Measurements from ENCODE around the gene MUC6. TPM values are rescaled to one million over a fixed set of nuclear protein-coding genes. Genes with fewer than 3 reads are reported as not detected.

The MUC6 gene
- total RNA-seq, 1 experiment from 2014 or later: not detected

GRCh38 chr11:1003159-1003558 is 33.4 kb downstream of the MUC6 start:
- Histone ChIP-seq H4K5ac (ENCODE audit: insufficient read length, low read depth, low read length) (no peak overlapping the region), H2BK5ac (ENCODE audit: insufficient read length, low read length) (no peak overlapping the region), H3K56ac (ENCODE audit: insufficient read length, low read depth, low read length) (no peak overlapping the region), H2BK15ac (ENCODE audit: low read depth, low read length) (no peak overlapping the region), H2AK5ac (ENCODE audit: insufficient read length, low read length) (no peak overlapping the region), H3K23me2 (ENCODE audit: insufficient read length, low read depth, low read length, poor library complexity, severe bottlenecking) (no peaks in the 10 kb centered on the region), H2BK20ac (ENCODE audit: low read depth, low read length, poor library complexity, severe bottlenecking) (no peak overlapping the region), H2BK120ac (ENCODE audit: low read depth, low read length, poor library complexity, severe bottlenecking) (no peak overlapping the region), H4K8ac (replicated peaks; ENCODE audit: insufficient read length, low read depth, low read length) (no peak overlapping the region), H3K4me1 (ENCODE audit: insufficient read depth, low read length) (no peaks in the 10 kb centered on the region), H3T11ph (ENCODE audit: low read length) (no peak overlapping the region), H2AFZ (ENCODE audit: low read length) (no peak overlapping the region), H3K27me3 (ENCODE audit: insufficient read depth, low read length) (no peaks in the 10 kb centered on the region), H3K79me1 (ENCODE audit: insufficient read depth, low read depth, low read length, poor library complexity, severe bottlenecking) (no peaks in the 10 kb centered on the region), H3K79me2 (ENCODE audit: insufficient read depth, low read length) (no peaks in the 10 kb centered on the region), H3K9me3 (ENCODE audit: control insufficient read depth, low read depth, low read length) (no peaks in the 10 kb centered on the region), H4K91ac (ENCODE audit: insufficient read length, low read depth, low read length) (no peak overlapping the region), H3K14ac (ENCODE audit: insufficient read depth, low read length) (no peak overlapping the region), H3K4me2 (ENCODE audit: insufficient read depth, insufficient read length, low read length) (no peak overlapping the region), H3K18ac (ENCODE audit: insufficient read length, low read depth, low read length) (no peak overlapping the region), H3K4ac (ENCODE audit: low read depth, low read length) (no peak overlapping the region), H3K9ac (ENCODE audit: extremely low read depth, insufficient read length, low read length) (no peak overlapping the region), H3K27ac (ENCODE audit: insufficient read length, low read depth, low read length) (no peak overlapping the region), H2BK12ac (ENCODE audit: insufficient read length, low read depth, low read length) (no peak overlapping the region), H3K23ac (ENCODE audit: insufficient read length, low read depth, low read length) (no peak overlapping the region), H4K20me1 (ENCODE audit: control insufficient read depth, insufficient read depth, insufficient read length) (no peaks in the 10 kb centered on the region)
- Mint-ChIP-seq H3K27me3 (ENCODE audit: low read depth) (no peaks in the 10 kb centered on the region), H3K36me3 (ENCODE audit: insufficient read depth in 1 of 3, low read depth in 3 of 3) (peaks cover 10 to 62% (median 52%) of the 10 kb centered on the region in 3 experiments; a peak in 6 of 7 replicates), H3K4me1 (0 out of 4 replicates have a peak, but pooled peaks cover 0 to 3% of the 10 kb centered on the region in 2 experiments), H3K27ac (peak overlapping the region in 1 of 3 experiments; percentile 20; a peak in 1 of 7 replicates), H3K4me3 (no peak overlapping the region), H3K9me3 (no peaks in the 10 kb centered on the region)
- no peak for TF ChIP-seq CTCF (conservative IDR thresholded peaks at IDR 0.05)
- no peak for DNase-seq
- WGBS (ENCODE audit: extremely low coverage, insufficient read length, low lambda C conversion rate): no CpG with 5 or more reads among the region's 20 CpGs

All from H9 (cell line).